ELR (cell line): Measurements from ENCODE around the gene TCAF1.
"Not testable (repeated sequence)": the region's sequence is repeated elsewhere in the genome, so short reads cannot be mapped to it uniquely, and the experiment has no call there.

Experiments used
- DNase-seq: peaks from one replicate; pipeline ENCODE4 v3.0.0-alpha.2; 2015; ENCODE audit warnings: low read depth

TCAF1 gene

DNA sequence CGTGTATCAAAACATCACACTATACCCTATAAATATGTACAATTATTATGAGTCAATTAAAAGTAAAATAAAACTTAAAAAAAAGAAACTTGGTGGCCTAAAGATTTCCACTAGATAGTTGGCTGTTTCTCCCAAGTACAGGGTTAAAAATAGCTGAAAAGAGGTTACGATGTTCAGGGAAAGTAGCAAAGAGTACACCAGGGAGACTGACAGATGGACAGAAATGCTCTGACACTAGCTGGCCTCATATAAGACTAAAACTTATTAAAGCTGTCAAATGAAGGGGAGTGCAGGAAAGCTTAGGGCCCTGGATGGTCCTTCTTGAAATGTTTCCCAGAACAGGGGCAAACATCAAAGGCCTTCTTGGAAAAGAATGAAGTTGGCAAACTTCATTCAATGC is 51.3 kb downstream of the TCAF1 start:
- DNase-seq: no peak

DNA sequence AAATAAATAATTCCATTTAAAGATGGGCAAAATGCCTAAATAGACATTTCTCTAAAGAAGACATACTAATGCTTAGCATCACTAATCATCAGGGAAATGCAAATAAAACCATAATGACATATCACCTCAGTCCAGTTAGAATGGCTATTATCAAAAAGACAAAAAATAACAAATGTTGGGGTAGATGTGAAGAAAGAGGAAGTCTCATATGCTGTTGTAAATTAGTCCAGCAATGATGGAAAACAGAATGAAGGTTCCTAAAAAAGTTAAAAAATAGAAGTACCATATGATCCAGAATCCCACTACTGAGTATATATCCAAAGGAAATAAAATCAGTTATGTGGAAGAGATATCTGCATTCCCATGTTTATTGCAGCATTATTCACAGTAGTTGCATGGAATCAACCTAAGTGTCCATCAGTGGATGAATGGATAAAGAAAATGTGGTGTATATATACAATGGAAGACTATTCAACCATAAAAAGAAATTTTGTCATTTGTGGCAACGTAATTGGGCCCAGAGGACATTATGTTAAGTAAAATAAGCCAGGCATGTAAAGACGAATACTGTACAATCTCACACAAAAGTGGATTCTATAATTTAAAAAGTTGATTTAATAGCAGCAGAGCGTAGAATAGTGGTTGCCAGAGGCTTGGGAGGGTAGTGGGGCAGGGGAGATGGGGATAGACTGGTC is 52.0 kb downstream of the TCAF1 start:
- no peak for DNase-seq

DNA sequence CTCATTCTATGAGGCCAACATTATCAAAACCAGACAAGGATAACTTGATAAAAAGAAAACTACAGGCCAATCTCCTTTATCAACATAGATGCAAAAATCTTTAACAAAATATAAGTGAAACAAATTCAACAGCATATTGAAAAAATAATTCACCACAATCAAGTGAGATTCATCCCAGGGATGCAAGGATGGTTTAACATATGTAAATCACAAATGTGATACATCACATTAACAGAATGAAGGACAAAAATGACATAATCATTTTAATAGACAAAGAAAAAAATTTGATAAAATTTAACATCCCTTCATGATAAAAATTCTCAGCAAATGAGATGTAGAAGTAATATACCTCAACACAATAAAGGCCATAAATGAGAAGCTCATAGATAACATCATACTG is 53.8 kb downstream of the TCAF1 start:
- no peak for DNase-seq

DNA sequence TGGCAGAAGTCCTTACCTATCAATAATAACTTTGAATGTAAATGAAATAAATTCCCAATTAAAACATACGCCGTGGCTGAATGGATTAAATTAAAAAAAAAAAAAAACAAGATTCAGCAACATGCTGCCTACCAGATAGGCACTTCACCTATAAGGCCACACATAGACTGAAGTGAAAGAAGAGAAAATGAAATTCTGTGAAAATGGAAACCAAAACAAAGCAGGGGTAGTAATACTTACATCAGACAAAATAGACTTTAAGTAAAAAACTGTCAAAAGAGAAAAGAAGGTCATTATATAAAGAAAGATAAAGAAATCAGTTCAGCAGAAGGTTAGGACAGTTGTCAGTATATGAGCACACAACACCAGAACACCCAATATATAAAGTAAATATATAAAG is 55.3 kb downstream of the TCAF1 start:
- DNase-seq: no peak

DNA sequence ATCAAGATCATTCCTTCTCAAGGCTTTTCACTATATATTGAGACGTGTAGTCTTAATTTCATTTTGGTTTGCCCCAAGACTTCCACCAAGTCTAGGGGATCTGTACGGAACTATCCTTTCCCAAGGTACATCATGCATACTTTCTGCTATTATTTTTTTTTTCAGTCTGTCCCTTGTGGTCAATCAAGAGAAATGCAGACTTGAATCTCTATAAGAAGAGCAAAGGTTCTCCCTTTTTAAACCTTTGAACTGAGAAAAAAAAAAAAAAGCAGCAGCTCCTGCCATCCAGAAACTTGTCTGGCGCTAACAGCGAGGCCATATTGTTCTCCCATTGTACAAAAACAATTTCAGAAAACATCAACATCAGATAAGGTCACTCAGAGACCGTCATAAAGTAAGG is 60.3 kb downstream of the TCAF1 start:
- DNase-seq: peak; percentile 29

DNA sequence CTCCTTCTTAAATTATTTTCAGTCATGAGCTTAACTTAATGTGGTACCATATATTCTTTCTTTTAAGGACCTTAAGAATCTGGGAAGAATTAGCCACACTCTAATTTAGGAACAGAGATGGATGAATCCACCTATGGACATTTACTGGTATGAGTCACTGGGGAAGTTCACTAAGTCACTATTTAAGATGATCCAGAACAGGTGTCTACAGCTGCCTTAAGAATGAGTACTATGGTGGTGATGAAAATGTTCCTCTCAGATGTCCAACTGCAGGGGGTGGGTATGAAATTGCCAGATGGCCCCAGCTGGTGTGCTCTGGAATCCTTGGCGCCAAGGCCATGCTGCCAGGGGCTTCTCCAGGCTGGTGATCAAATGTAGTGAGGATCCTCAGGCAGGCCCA is 61.9 kb downstream of the TCAF1 start:
- not testable (repeated sequence) for DNase-seq

DNA sequence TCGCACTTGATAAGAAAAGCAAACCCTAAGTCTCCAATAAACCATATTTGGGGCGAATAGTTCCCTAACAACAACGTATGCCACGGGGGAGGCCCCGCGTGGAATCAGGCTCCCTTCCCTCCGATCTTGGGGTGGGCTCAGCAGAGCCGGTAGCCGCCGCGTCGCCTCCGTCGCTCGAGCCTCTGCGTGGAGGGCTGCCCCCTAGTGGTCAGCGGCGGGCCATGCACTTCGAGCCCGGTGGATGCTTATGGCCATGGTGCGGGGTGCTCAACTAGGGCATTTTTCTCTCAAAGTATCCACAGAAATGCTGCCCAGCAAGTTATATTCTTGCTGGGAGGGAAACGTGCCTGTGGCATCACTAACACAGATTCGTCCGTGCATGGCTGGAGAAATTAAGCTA is 64.8 kb downstream of the TCAF1 start:
- DNase-seq: not testable (repeated sequence)

DNA sequence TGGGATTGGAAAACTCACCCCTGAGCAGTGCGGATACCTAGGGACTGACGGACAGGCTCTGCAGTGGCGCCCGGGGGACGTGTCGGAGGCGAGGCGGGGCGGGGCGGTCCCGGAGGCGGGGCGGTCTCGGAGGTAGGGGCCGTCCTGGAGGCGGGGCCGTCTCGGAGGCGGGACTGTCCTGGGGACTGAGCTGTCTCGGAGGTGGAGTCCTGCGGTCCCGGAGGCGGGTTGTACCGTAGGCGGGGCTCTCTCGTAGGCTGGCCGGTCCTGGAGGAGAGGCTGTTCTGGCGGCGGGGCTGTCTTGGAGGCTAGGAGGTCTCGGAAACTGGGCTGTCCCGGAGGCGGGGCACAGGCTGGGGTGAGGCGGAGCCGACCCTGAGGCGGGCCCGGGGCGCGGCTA is 65.4 kb downstream of the TCAF1 start:
- DNase-seq: not testable (repeated sequence)

DNA sequence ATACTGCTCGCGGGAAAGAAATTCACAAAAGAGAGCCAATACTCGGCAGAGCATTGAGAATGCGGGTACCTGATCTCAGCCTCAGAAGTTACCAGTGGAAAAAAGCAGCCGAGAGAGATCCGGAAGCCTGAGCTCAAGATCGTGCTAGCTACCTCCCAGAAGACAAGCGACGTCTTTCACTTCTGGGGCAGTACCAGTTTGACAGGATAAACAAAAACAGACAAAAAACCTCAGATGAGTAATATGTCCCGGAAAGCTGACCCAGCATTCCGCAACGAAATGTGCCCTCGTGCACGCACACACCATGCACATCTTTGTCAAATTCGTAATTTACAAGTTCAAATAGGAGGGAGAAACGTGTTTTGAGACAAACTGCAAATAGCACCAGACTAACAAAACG is 65.9 kb downstream of the TCAF1 start:
- not testable (repeated sequence) for DNase-seq

DNA sequence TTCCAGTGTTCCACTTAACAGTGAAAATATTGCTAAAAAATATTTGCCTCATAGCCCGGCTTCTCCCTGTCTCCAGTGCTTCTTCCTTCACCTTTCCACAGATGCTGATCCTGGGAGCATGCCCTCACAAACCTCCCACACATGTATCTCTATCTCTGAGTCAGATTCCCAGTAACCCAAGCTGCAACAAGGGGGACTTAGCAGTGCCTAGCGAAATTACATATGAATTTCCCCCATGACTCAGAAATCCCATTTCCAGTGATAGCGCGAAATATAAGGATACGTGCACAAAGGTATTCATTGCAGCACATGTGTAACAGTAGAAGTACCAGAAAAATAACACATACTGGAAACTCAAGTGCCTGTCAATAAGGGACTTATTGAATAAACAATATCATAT is 75.4 kb downstream of the TCAF1 start:
- not testable (repeated sequence) for DNase-seq

DNA sequence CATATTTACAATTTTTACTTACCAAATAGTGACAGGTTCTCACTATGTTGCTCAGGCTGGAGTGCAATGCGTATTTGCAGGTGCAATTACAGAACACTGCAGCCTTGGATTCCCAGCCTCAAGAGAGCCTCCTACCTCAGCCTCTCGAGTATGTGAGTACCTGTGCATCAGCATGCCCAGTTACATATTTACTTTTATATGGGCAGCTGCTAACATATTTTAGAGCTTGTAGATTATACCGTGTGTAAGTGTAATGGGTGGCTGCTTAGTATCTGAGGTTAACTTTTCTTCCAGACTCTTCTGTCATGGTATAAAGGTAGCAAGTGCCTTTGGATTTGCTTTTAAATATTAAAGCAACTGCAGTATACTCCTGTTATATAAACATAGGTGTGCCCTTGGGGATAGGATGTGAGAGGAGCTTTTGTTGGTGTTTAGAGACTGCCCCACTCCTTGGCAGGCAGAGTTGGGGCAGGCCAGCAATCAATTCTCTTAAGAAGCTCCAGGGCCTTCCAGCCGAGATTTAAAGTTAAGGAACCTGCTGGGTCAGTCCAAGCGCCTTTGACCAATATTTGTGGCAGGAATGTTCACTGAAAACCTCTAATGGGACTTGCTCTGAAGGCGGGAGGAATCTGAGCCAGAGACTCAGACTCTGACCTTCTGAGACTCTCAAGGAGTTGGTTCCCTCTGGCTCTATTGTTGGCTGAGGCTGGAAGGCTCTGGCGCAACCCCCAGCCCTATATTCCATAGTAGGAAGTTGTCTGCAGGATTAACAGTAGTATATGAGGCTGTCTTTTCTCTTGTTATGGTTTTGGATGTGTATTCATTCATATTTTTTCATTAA is 77.5 kb downstream of the TCAF1 start:
- not testable (repeated sequence) for DNase-seq

DNA sequence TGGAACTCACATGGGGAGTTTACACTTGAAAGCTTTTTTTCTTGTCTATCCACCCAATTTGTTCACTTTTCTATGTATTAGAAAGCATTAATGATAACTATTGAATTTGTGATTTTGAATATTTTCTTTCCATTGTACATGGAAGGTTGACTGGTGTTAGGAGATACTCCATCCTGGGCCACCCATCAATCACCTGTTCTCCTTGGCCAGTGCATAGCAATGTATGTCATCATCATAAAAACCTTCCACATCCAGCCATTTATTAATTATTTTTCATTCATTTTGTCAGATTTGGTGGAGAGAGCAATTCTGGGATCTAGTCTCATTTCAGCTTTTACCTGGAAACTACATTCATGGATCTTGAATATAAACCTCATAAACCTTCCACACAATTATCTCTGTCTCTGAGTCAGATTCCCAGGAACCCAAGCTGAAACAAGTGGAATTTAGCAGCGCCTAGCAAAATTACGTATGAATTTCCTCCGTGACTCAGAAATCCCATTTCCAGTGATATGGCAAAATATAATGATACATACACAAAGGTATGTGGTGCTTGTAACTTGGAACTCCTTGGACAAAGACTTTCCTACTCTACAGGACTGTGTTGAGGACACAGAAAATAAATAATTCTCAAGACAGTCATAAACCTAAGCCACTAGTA is 78.2 kb downstream of the TCAF1 start:
- not testable (repeated sequence) for DNase-seq

DNA sequence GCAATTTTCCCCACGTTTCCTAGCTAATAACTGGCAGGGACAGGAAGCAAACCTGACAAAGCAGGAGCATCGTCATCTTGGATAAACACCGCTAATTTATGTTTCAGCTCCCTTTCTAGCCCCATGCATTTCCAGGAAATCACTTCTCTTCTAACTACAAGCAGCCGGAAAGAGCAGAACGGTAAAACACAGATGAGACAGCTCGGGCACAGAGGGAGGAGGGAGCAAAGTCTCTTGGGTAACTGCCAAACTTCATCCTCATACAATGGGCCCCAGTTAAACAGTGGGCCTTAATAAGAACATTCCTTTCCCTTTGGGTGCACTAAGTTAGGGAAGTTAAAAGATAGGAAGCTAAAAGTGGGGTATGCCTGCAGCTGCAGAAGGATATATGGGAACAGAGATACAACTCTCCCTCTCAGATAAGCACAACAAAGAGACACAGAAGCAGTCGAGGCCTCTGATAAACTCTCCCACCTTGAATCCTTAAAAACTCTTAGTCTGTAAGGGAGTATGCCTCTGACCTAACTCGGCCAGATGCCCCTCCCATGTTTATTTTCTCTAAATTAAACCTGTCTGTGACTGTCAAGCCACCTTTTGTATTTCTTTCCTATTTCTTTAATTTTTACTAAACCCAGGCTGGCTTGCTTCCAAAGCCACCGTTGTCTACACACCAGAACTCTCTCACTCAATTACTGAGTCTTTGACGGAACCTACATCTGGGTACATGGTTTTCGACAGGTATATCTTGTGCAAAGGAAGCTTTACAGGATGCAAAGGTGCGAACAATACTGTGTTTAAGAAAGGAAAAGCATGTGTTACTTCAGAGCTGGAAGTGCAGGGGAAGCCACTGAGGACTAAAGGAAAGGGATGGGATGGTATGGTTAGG is 80.3 kb downstream of the TCAF1 start:
- not testable (repeated sequence) for DNase-seq

DNA sequence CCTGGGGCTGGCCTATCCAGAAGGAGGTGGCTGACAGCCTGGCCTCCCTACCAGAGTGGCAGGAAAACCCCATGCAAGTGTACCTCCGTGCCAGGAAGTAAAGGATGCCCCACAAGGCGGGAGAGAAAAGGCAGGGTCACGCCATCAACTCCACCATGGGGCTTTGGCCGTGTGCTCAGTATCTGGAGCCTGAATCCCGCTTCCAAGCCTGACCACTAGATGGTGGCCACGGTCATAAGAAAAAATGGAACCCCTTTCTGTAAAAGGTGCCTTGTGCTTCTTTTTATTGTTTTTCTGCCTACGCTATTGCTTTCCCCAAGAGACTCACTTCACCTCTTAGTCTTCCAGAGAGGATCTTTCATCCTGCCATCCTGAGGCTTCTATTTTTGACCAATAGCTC is 84.1 kb downstream of the TCAF1 start:
- not testable (repeated sequence) for DNase-seq

DNA sequence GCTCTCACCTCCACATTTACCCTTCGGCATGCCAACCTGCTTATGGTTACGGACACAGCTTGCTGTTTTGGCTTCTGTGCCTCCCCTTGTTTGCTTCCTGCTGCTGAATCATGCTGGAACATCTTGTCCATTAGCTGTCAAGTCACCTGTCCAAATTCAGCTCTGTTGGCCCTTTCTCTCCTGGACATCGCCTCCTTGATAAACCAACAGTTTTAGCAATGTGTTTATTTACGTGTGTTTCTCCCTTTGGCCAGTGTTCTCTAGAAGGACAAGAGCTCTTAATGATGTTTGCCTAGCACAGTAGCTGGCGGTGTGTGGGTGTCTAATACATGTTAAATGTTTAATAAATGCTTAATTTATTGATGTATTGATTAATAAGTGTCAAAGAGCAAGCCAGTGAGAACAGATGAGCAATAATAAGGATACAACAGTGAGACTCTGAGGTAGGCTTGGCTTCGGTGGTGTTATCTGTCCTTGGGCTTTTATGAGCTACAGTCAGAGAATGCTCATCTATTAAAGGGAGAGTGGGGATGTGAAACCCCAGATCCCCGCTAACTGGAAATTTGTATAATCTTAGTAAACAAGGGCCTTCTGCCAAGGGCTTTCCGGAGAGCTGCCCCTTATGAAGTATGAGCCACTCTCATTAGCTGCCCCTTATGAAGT is 85.4 kb downstream of the TCAF1 start:
- DNase-seq: not testable (repeated sequence)

DNA sequence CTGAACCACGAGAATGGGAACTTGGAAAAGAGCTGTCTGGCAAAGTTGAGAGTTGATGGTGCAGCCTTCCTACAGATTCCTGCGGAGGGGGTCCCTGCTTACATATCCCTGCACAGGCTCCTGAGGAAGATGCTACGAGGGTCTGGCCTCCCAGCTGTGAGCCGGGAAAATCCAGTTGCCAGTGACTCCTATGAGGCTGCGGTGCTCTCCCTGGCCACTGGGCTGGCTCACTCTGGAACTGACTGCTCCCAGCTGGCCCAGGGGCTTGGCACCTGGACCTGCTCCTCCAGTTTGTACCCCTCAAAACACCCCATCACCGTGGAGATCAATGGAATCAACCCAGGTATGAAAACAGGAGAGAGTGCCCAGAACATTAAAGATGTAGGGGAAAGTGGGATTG is 91.3 kb downstream of the TCAF1 start:
- not testable (repeated sequence) for DNase-seq

DNA sequence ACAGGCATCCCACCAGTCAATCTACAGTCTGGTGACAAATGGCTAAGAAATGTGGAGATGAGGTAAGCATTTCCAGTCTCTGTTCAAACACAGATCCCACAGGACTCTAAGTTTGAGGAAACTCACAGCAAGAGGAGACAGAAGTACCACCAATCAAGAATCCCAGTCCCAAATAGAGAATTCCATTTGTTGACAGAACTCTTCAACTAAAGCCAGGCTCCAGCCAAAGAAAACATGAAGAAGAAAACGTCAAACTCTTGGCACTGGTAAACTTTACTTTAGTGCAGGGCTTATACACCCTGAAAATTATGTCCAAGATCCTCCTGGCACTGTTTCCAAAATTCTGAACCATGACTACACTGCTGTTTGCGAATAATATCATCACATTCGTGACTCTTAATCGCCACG is 95.3 kb downstream of the TCAF1 start:
- not testable (repeated sequence) for DNase-seq
